ENCODE measurements around the gene COL6A6. TPM values are rescaled to one million over a fixed set of nuclear protein-coding genes. Genes with fewer than 3 reads are reported as not detected.
"Not testable (repeated sequence)": the region's sequence is repeated elsewhere in the genome, so short reads cannot be mapped to it uniquely, and the experiment has no call there.

The COL6A6 gene
- total and polyA plus RNA-seq, 5 experiments from 2014 or later, result not detected

GRCh38 chr3:130543322-130543721 is 26.3 kb downstream of the COL6A6 start:
- Mint-ChIP-seq H3K27me3 (peaks cover 4 to 13% (median 12%) of the 10 kb centered on the region in 5 donors), H3K9me3 (peaks cover 0 to 5% (median 0%) of the 10 kb centered on the region in 9 donors), H3K36me3 (no peaks in the 10 kb centered on the region), H3K4me3 (no peak overlapping the region), H3K4me1 (no peaks in the 10 kb centered on the region), H3K27ac (no peak overlapping the region)
- DNase-seq (no peak), ATAC-seq (no peak)
- POLR2A ChIA-PET, result no interaction called here

GRCh38 chr3:130546920-130547679 is 30.1 kb downstream of the COL6A6 start:
- H3K36me3 Mint-ChIP-seq, result no peaks in the 10 kb centered on the region
- H3K4me1 Mint-ChIP-seq, result no peaks in the 10 kb centered on the region
- DNase-seq (no peak), ATAC-seq (no peak)
- POLR2A ChIA-PET, result no interaction called here
- H3K9me3 Mint-ChIP-seq, result peaks cover 0 to 5% (median 0%) of the 10 kb centered on the region in 9 donors
- H3K27ac Mint-ChIP-seq, result no peak overlapping the region
- no peak overlapping the region for H3K4me3 Mint-ChIP-seq
- peaks cover 4 to 13% (median 12%) of the 10 kb centered on the region in 5 donors for H3K27me3 Mint-ChIP-seq

- ATAC-seq, H3K27ac Mint-ChIP-seq, DNase-seq, H3K4me3 Mint-ChIP-seq, H3K36me3 Mint-ChIP-seq, H3K4me1 Mint-ChIP-seq, H3K9me3 Mint-ChIP-seq, POLR2A ChIA-PET: not testable (repeated sequence)
- peaks cover 4 to 13% (median 12%) of the 10 kb centered on the region in 5 donors for H3K27me3 Mint-ChIP-seq
Observed at GRCh38 chr3:130547680-130548065, 30.7 kb downstream of the COL6A6 start.

GRCh38 chr3:130548356-130548755 is 31.4 kb downstream of the COL6A6 start:
- Mint-ChIP-seq H3K4me3 (no peak overlapping the region), H3K27ac (no peak overlapping the region), H3K4me1 (no peaks in the 10 kb centered on the region), H3K27me3 (peaks cover 3 to 12% (median 11%) of the 10 kb centered on the region in 5 donors), H3K36me3 (no peaks in the 10 kb centered on the region), H3K9me3 (peaks cover 0 to 5% (median 0%) of the 10 kb centered on the region in 9 donors)
- POLR2A ChIA-PET, result no interaction called here
- no peak for DNase-seq
- ATAC-seq, result no peak

GRCh38 chr3:130557336-130558035 is 40.5 kb downstream of the COL6A6 start:
- Mint-ChIP-seq H3K27ac (no peak overlapping the region), H3K36me3 (no peaks in the 10 kb centered on the region), H3K27me3 (peaks cover 11 to 50% (median 21%) of the 10 kb centered on the region in 5 donors), H3K4me1 (no peaks in the 10 kb centered on the region), H3K9me3 (peaks cover 0 to 13% (median 0%) of the 10 kb centered on the region in 9 donors), H3K4me3 (no peak overlapping the region)
- POLR2A ChIA-PET, result no interaction called here
- no peak for ATAC-seq
- no peak for DNase-seq

- Mint-ChIP-seq H3K4me1 (no peaks in the 10 kb centered on the region), H3K4me3 (no peak overlapping the region), H3K27me3 (peaks cover 11 to 54% (median 21%) of the 10 kb centered on the region in 5 donors), H3K27ac (no peak overlapping the region), H3K36me3 (no peaks in the 10 kb centered on the region), H3K9me3 (peaks cover 0 to 13% (median 0%) of the 10 kb centered on the region in 9 donors)
- DNase-seq, result no peak
- POLR2A ChIA-PET, result no interaction called here
- ATAC-seq, result no peak
Observed at GRCh38 chr3:130558366-130558765, 41.4 kb downstream of the COL6A6 start.

- ATAC-seq (no peak), DNase-seq (no peak)
- Mint-ChIP-seq H3K4me3 (no peak overlapping the region), H3K36me3 (no peaks in the 10 kb centered on the region), H3K27me3 (peaks cover 3 to 21% (median 7%) of the 10 kb centered on the region in 5 donors), H3K9me3 (no peaks in the 10 kb centered on the region), H3K4me1 (no peaks in the 10 kb centered on the region), H3K27ac (no peak overlapping the region)
- POLR2A ChIA-PET, result no interaction called here
Observed at GRCh38 chr3:130565224-130565623, 48.2 kb downstream of the COL6A6 start.

Other genes starting within 250 kb of the COL6A6 start
- gene COL6A5, start 171.5 kb upstream of the COL6A6 start, total RNA-seq, result not detected
- gene COL6A5, start 171.5 kb upstream of the COL6A6 start, polyA plus RNA-seq, result not detected
- gene PIK3R4, start 229.7 kb downstream of the COL6A6 start, total RNA-seq, result 10 to 100 TPM; 31.6 to 36.9 TPM
- 10 to 100 TPM; 12.0 to 35.6 (median 19.4) TPM for gene PIK3R4, start 229.7 kb downstream of the COL6A6 start, polyA plus RNA-seq

Data from naive thymus-derived CD8-positive, alpha-beta T cell (primary cell).